ENCODE results near the gene WDTC1.

Gene WDTC1

GRCh38 chr1:27253596-27253995 lies 19.2 kb downstream of the WDTC1 start:
- in situ Hi-C loops (cut with HindIII; ENCODE audit: low sequenced_read_pairs): no loop called here
- no peak for TF ChIP-seq CTCF (IDR thresholded peaks at IDR 0.05; ENCODE audit: low read depth, low read length, missing control alignments)
- no peak for DNase-seq (ENCODE audit: low read depth)
- H3K4me3 ChIP-seq (ENCODE audit: low read depth, low read length): no peak overlapping the region

GRCh38 chr1:27255136-27255535 lies 20.7 kb downstream of the WDTC1 start:
- TF ChIP-seq CTCF (IDR thresholded peaks at IDR 0.05; ENCODE audit: low read depth, low read length, missing control alignments): no peak
- no peak for DNase-seq (ENCODE audit: low read depth)
- no peak overlapping the region for H3K4me3 ChIP-seq (ENCODE audit: low read depth, low read length)
- in situ Hi-C loops (cut with HindIII; ENCODE audit: low sequenced_read_pairs): no loop called here

GRCh38 chr1:27257155-27257554 lies 22.7 kb downstream of the WDTC1 start:
- in situ Hi-C loops (cut with HindIII; ENCODE audit: low sequenced_read_pairs): no loop called here
- TF ChIP-seq CTCF (IDR thresholded peaks at IDR 0.05; ENCODE audit: low read depth, low read length, missing control alignments): no peak
- no peak overlapping the region for H3K4me3 ChIP-seq (ENCODE audit: low read depth, low read length)
- DNase-seq (ENCODE audit: low read depth): no peak

GRCh38 chr1:27258598-27258997 lies 24.2 kb downstream of the WDTC1 start:
- no peak for DNase-seq (ENCODE audit: low read depth)
- H3K4me3 ChIP-seq (ENCODE audit: low read depth, low read length): no peak overlapping the region
- in situ Hi-C loops (cut with HindIII; ENCODE audit: low sequenced_read_pairs): no loop called here
- TF ChIP-seq CTCF (IDR thresholded peaks at IDR 0.05; ENCODE audit: low read depth, low read length, missing control alignments): no peak

GRCh38 chr1:27267153-27267552 lies 32.7 kb downstream of the WDTC1 start:
- no peak for DNase-seq (ENCODE audit: low read depth)
- in situ Hi-C loops (cut with HindIII; ENCODE audit: low sequenced_read_pairs): no loop called here
- TF ChIP-seq CTCF (IDR thresholded peaks at IDR 0.05; ENCODE audit: low read depth, low read length, missing control alignments): no peak
- no peak overlapping the region for H3K4me3 ChIP-seq (ENCODE audit: low read depth, low read length)

- in situ Hi-C loops (cut with HindIII; ENCODE audit: low sequenced_read_pairs): no loop called here
- no peak for TF ChIP-seq CTCF (IDR thresholded peaks at IDR 0.05; ENCODE audit: low read depth, low read length, missing control alignments)
- no peak for DNase-seq (ENCODE audit: low read depth)
These were observed 34.8 kb downstream of the WDTC1 start for GRCh38 chr1:27269276-27269675.

GRCh38 chr1:27274204-27274603 lies 39.8 kb downstream of the WDTC1 start:
- H3K4me3 ChIP-seq (ENCODE audit: low read depth, low read length): no peak overlapping the region
- no peak for DNase-seq (ENCODE audit: low read depth)
- in situ Hi-C loops (cut with HindIII; ENCODE audit: low sequenced_read_pairs): no loop called here
- no peak for TF ChIP-seq CTCF (IDR thresholded peaks at IDR 0.05; ENCODE audit: low read depth, low read length, missing control alignments)

More at GRCh38 chr1:27269276-27269675, 34.8 kb downstream of the WDTC1 start:
- H3K4me3 ChIP-seq (ENCODE audit: low read depth, low read length): no peak overlapping the region
